ENCODE results near the gene RAET1G.

Gene RAET1G

GRCh38 chr6:149918151-149918905 lies 4.6 kb downstream of the RAET1G start:
- Histone ChIP-seq H3K4me1 (ENCODE audit: low read length) (no peaks in the 10 kb centered on the region), H3K79me2 (ENCODE audit: low read length) (no peaks in the 10 kb centered on the region), H4K20me1 (ENCODE audit: insufficient read depth, low read length) (no peaks in the 10 kb centered on the region), H3K27me3 (replicated peaks; ENCODE audit: insufficient read depth, low read length) (peaks cover 82% of the 10 kb centered on the region), H3K27ac (ENCODE audit: low read length) (no peak overlapping the region), H3K9me3 (replicated peaks; ENCODE audit: insufficient read depth, low read length) (no peaks in the 10 kb centered on the region), H3K9me2 (replicated peaks; ENCODE audit: insufficient read depth, low read length) (no peaks in the 10 kb centered on the region), H3K9ac (ENCODE audit: low read length) (no peak overlapping the region), H3K4me3 (ENCODE audit: low read length) (no peak overlapping the region), H3K36me3 (replicated peaks; ENCODE audit: insufficient read depth, low read length) (no peaks in the 10 kb centered on the region), H3K4me2 (ENCODE audit: low read depth, low read length) (no peak overlapping the region), H3F3A (ENCODE audit: insufficient read depth, low read length) (no peaks in the 10 kb centered on the region), H2AFZ (ENCODE audit: low read length) (no peak overlapping the region)
- TF ChIP-seq EZH2 (optimal IDR thresholded peaks at IDR 0.05; ENCODE audit: low read depth, low read length) (no peak), CTCF (IDR thresholded peaks at IDR 0.05; ENCODE audit: low read length) (no peak), EZH2phosphoT487 (IDR thresholded peaks at IDR 0.05; ENCODE audit: low read length) (no peak)
- DNase-seq, result no peak

GRCh38 chr6:149917679-149918078 lies 5.2 kb downstream of the RAET1G start:
- no peaks in the 10 kb centered on the region for H3K36me3 ChIP-seq (replicated peaks; ENCODE audit: insufficient read depth, low read length)
- H3K4me2 ChIP-seq (ENCODE audit: low read depth, low read length), result no peak overlapping the region
- H3K9me3 ChIP-seq (replicated peaks; ENCODE audit: insufficient read depth, low read length), result no peaks in the 10 kb centered on the region
- H4K20me1 ChIP-seq (ENCODE audit: insufficient read depth, low read length), result no peaks in the 10 kb centered on the region
- no peak overlapping the region for H3K27ac ChIP-seq (ENCODE audit: low read length)
- H3K9ac ChIP-seq (ENCODE audit: low read length), result no peak overlapping the region
- no peak for TF ChIP-seq EZH2 (optimal IDR thresholded peaks at IDR 0.05; ENCODE audit: low read depth, low read length)
- no peak for TF ChIP-seq CTCF (IDR thresholded peaks at IDR 0.05; ENCODE audit: low read length)
- no peak for TF ChIP-seq EZH2phosphoT487 (IDR thresholded peaks at IDR 0.05; ENCODE audit: low read length)
- H3K4me3 ChIP-seq (ENCODE audit: low read length), result no peak overlapping the region
- no peaks in the 10 kb centered on the region for H3K4me1 ChIP-seq (ENCODE audit: low read length)
- H3K27me3 ChIP-seq (replicated peaks; ENCODE audit: insufficient read depth, low read length), result peaks cover 82% of the 10 kb centered on the region
- no peaks in the 10 kb centered on the region for H3F3A ChIP-seq (ENCODE audit: insufficient read depth, low read length)
- no peaks in the 10 kb centered on the region for H3K79me2 ChIP-seq (ENCODE audit: low read length)
- no peak for DNase-seq
- H3K9me2 ChIP-seq (replicated peaks; ENCODE audit: insufficient read depth, low read length), result no peaks in the 10 kb centered on the region
- H2AFZ ChIP-seq (ENCODE audit: low read length), result no peak overlapping the region

GRCh38 chr6:149915970-149916865 lies 6.7 kb downstream of the RAET1G start:
- H2AFZ ChIP-seq (ENCODE audit: low read length), result no peak overlapping the region
- no peak for DNase-seq
- H3K27me3 ChIP-seq (replicated peaks; ENCODE audit: insufficient read depth, low read length), result peaks cover 81% of the 10 kb centered on the region
- no peak overlapping the region for H3K27ac ChIP-seq (ENCODE audit: low read length)
- H3K9ac ChIP-seq (ENCODE audit: low read length), result no peak overlapping the region
- no peaks in the 10 kb centered on the region for H3K9me2 ChIP-seq (replicated peaks; ENCODE audit: insufficient read depth, low read length)
- no peaks in the 10 kb centered on the region for H3K79me2 ChIP-seq (ENCODE audit: low read length)
- no peak overlapping the region for H3K4me3 ChIP-seq (ENCODE audit: low read length)
- no peaks in the 10 kb centered on the region for H3K36me3 ChIP-seq (replicated peaks; ENCODE audit: insufficient read depth, low read length)
- no peaks in the 10 kb centered on the region for H3K9me3 ChIP-seq (replicated peaks; ENCODE audit: insufficient read depth, low read length)
- H3K4me1 ChIP-seq (ENCODE audit: low read length), result no peaks in the 10 kb centered on the region
- no peak overlapping the region for H3K4me2 ChIP-seq (ENCODE audit: low read depth, low read length)
- no peaks in the 10 kb centered on the region for H4K20me1 ChIP-seq (ENCODE audit: insufficient read depth, low read length)
- TF ChIP-seq EZH2 (optimal IDR thresholded peaks at IDR 0.05; ENCODE audit: low read depth, low read length) (no peak), EZH2phosphoT487 (IDR thresholded peaks at IDR 0.05; ENCODE audit: low read length) (no peak), CTCF (IDR thresholded peaks at IDR 0.05; ENCODE audit: low read length) (no peak)
- no peaks in the 10 kb centered on the region for H3F3A ChIP-seq (ENCODE audit: insufficient read depth, low read length)

Data from MM.1S (cell line).